IgD-negative memory B cell (primary cell): ENCODE measurements around the gene ASTN2. TPM values are rescaled to one million over a fixed set of nuclear protein-coding genes. Genes with fewer than 3 reads are reported as not detected.

Experiments
- H3K27ac Mint-ChIP-seq, 3 donors: one replicate each; pipeline ENCODE4 v1.8.0; 2020 to 2022; ENCODE audit warnings: mild to moderate bottlenecking in 3 of 3, mixed read lengths in 3 of 3, moderate library complexity in 1 of 3
- H3K27me3 Mint-ChIP-seq: one replicate; pipeline ENCODE4 v1.8.0; 2021; ENCODE audit warnings: mixed read lengths
- H3K36me3 Mint-ChIP-seq: one replicate; pipeline ENCODE4 v1.8.0; 2020; ENCODE audit warnings: mild to moderate bottlenecking, mixed read lengths
- H3K4me1 Mint-ChIP-seq, 3 donors: one replicate each; pipeline ENCODE4 v1.8.0; 2020 to 2022; ENCODE audit warnings: mixed read lengths in 3 of 3, mild to moderate bottlenecking in 1 of 3
- H3K4me3 Mint-ChIP-seq, 4 donors: one replicate each; pipeline ENCODE4 v1.8.0; 2020 to 2022; ENCODE audit warnings: mild to moderate bottlenecking in 4 of 4, mixed read lengths in 4 of 4, moderate library complexity in 3 of 4
- H3K9me3 Mint-ChIP-seq, 3 donors: one replicate each; pipeline ENCODE4 v1.8.0; 2020 to 2021; ENCODE audit warnings: mixed read lengths in 3 of 3, mild to moderate bottlenecking in 1 of 3
- polyA plus RNA-seq: library from polyadenylated mRNA; unstranded; fragments of 300-500 nt; fragmentation: Illumina TruSeq; gene quantifications from one replicate; pipeline ENCODE4 v1.2.3, GENCODE V29; 2021

ASTN2 gene, protein sequence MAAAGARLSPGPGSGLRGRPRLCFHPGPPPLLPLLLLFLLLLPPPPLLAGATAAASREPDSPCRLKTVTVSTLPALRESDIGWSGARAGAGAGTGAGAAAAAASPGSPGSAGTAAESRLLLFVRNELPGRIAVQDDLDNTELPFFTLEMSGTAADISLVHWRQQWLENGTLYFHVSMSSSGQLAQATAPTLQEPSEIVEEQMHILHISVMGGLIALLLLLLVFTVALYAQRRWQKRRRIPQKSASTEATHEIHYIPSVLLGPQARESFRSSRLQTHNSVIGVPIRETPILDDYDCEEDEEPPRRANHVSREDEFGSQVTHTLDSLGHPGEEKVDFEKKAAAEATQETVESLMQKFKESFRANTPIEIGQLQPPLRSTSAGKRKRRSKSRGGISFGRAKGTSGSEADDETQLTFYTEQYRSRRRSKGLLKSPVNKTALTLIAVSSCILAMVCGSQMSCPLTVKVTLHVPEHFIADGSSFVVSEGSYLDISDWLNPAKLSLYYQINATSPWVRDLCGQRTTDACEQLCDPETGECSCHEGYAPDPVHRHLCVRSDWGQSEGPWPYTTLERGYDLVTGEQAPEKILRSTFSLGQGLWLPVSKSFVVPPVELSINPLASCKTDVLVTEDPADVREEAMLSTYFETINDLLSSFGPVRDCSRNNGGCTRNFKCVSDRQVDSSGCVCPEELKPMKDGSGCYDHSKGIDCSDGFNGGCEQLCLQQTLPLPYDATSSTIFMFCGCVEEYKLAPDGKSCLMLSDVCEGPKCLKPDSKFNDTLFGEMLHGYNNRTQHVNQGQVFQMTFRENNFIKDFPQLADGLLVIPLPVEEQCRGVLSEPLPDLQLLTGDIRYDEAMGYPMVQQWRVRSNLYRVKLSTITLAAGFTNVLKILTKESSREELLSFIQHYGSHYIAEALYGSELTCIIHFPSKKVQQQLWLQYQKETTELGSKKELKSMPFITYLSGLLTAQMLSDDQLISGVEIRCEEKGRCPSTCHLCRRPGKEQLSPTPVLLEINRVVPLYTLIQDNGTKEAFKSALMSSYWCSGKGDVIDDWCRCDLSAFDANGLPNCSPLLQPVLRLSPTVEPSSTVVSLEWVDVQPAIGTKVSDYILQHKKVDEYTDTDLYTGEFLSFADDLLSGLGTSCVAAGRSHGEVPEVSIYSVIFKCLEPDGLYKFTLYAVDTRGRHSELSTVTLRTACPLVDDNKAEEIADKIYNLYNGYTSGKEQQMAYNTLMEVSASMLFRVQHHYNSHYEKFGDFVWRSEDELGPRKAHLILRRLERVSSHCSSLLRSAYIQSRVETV (N-terminal part only)
- polyA plus RNA-seq, result 2.7 TPM

GRCh38 chr9:117414906-117415331 is at the start of gene ASTN2:
Gene ASTN2, minus strand, starts transcription at chr9:117415057. Its CDS starts 119 bp downstream, at chr9:117414938.
- Mint-ChIP-seq H3K36me3 (no peaks in the 10 kb centered on the region), H3K27ac (no peak within 1 kb of the TSS), H3K4me1 (peaks cover 0 to 3% (median 2%) of the 10 kb centered on the region in 3 donors), H3K4me3 (peak within 1 kb of the TSS in 1 of 4 donors; percentile 81), H3K27me3 (peaks cover 21% of the 10 kb centered on the region), H3K9me3 (no peaks in the 10 kb centered on the region)

- Mint-ChIP-seq H3K4me1 (peaks cover 0 to 2% (median 0%) of the 10 kb centered on the region in 3 donors), H3K36me3 (no peaks in the 10 kb centered on the region), H3K27ac (no peak overlapping the region), H3K9me3 (peaks cover 0 to 3% (median 0%) of the 10 kb centered on the region in 3 donors), H3K27me3 (no peaks in the 10 kb centered on the region), H3K4me3 (peak overlapping the region in 1 of 4 donors; percentile 20)
Measured at GRCh38 chr9:117462861-117463260, 48.0 kb upstream of the ASTN2 start.

DNA sequence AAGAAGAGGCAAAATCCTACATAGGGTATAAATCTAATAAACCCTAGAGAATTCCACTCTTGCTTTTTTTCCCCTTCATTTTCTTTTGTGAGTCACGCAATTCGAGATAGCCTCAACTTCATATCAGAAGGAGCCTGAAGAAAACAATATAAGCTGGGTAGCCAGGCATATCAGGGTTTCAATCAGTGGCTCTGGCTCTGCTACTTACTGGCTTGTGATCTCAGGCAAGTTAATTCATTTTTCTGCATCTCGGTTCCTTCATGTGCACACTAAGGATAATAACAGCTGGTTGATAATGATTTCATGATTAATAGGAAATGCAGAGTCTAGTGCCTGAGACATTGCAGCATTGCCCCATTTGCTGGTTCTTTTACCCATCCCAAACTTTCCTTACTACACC is 46.5 kb upstream of the ASTN2 start:
- Mint-ChIP-seq H3K27ac (no peak overlapping the region), H3K27me3 (no peaks in the 10 kb centered on the region), H3K4me3 (no peak overlapping the region), H3K9me3 (peaks cover 0 to 3% (median 0%) of the 10 kb centered on the region in 3 donors), H3K36me3 (no peaks in the 10 kb centered on the region), H3K4me1 (peaks cover 0 to 2% (median 0%) of the 10 kb centered on the region in 3 donors)

GRCh38 chr9:117460743-117461142 is 45.9 kb upstream of the ASTN2 start:
- H3K4me3 Mint-ChIP-seq, result no peak overlapping the region
- no peak overlapping the region for H3K27ac Mint-ChIP-seq
- H3K27me3 Mint-ChIP-seq, result no peaks in the 10 kb centered on the region
- H3K9me3 Mint-ChIP-seq, result peaks cover 0 to 3% (median 2%) of the 10 kb centered on the region in 3 donors
- H3K36me3 Mint-ChIP-seq, result no peaks in the 10 kb centered on the region
- peaks cover 0 to 2% (median 0%) of the 10 kb centered on the region in 3 donors for H3K4me1 Mint-ChIP-seq

- Mint-ChIP-seq H3K9me3 (peaks cover 0 to 2% (median 0%) of the 10 kb centered on the region in 3 donors), H3K4me1 (peaks cover 0 to 2% (median 0%) of the 10 kb centered on the region in 3 donors), H3K27me3 (no peaks in the 10 kb centered on the region), H3K27ac (no peak overlapping the region), H3K4me3 (no peak overlapping the region), H3K36me3 (no peaks in the 10 kb centered on the region)
Measured at GRCh38 chr9:117459913-117460312, 45.1 kb upstream of the ASTN2 start.

DNA sequence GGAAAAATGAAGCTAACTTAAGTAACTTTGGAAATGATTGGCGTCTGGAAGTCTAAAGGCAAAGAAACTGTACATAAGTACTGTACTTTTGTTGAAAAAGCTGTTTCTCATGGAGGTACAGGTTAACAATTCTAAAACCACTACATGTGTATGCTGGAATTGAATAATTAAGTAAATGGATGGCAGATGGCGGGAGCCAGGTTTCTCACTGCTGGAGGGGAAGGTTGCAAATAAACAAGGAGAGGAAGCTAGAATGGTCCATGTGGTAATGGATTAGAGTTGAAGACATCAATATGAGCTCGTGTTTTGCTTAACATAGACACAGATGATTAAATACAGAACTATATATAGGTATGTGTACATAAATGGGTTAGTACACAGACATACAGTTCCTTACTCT is 43.2 kb upstream of the ASTN2 start:
- Mint-ChIP-seq H3K36me3 (no peaks in the 10 kb centered on the region), H3K4me1 (no peaks in the 10 kb centered on the region), H3K27me3 (peaks cover 2% of the 10 kb centered on the region), H3K4me3 (no peak overlapping the region), H3K27ac (no peak overlapping the region), H3K9me3 (peaks cover 0 to 2% (median 0%) of the 10 kb centered on the region in 3 donors)

- no peak overlapping the region for H3K4me3 Mint-ChIP-seq
- H3K9me3 Mint-ChIP-seq, result peaks cover 0 to 2% (median 0%) of the 10 kb centered on the region in 3 donors
- no peaks in the 10 kb centered on the region for H3K36me3 Mint-ChIP-seq
- peaks cover 4% of the 10 kb centered on the region for H3K27me3 Mint-ChIP-seq
- no peak overlapping the region for H3K27ac Mint-ChIP-seq
- H3K4me1 Mint-ChIP-seq, result no peaks in the 10 kb centered on the region
Measured at GRCh38 chr9:117454711-117455110, 39.9 kb upstream of the ASTN2 start.

- H3K36me3 Mint-ChIP-seq, result no peaks in the 10 kb centered on the region
- H3K27ac Mint-ChIP-seq, result no peak overlapping the region
- peaks cover 0 to 2% (median 0%) of the 10 kb centered on the region in 3 donors for H3K9me3 Mint-ChIP-seq
- peaks cover 4% of the 10 kb centered on the region for H3K27me3 Mint-ChIP-seq
- no peak overlapping the region for H3K4me3 Mint-ChIP-seq
- H3K4me1 Mint-ChIP-seq, result no peaks in the 10 kb centered on the region
Measured at GRCh38 chr9:117453737-117454136, 38.9 kb upstream of the ASTN2 start.

GRCh38 chr9:117451311-117451710 is 36.5 kb upstream of the ASTN2 start:
- Mint-ChIP-seq H3K9me3 (peaks cover 0 to 4% (median 3%) of the 10 kb centered on the region in 3 donors), H3K36me3 (no peaks in the 10 kb centered on the region), H3K27ac (no peak overlapping the region), H3K4me1 (no peaks in the 10 kb centered on the region), H3K4me3 (no peak overlapping the region), H3K27me3 (peaks cover 7% of the 10 kb centered on the region)

GRCh38 chr9:117448066-117448465 is 33.2 kb upstream of the ASTN2 start:
- H3K36me3 Mint-ChIP-seq, result no peaks in the 10 kb centered on the region
- no peak overlapping the region for H3K4me3 Mint-ChIP-seq
- no peak overlapping the region for H3K27ac Mint-ChIP-seq
- peaks cover 0 to 5% (median 3%) of the 10 kb centered on the region in 3 donors for H3K9me3 Mint-ChIP-seq
- no peaks in the 10 kb centered on the region for H3K4me1 Mint-ChIP-seq
- H3K27me3 Mint-ChIP-seq, result peaks cover 5% of the 10 kb centered on the region

- Mint-ChIP-seq H3K4me1 (no peaks in the 10 kb centered on the region), H3K27ac (no peak overlapping the region), H3K27me3 (peaks cover 8% of the 10 kb centered on the region), H3K9me3 (peaks cover 0 to 5% (median 3%) of the 10 kb centered on the region in 3 donors), H3K4me3 (no peak overlapping the region), H3K36me3 (no peaks in the 10 kb centered on the region)
Measured at GRCh38 chr9:117445631-117446030, 30.8 kb upstream of the ASTN2 start.

DNA sequence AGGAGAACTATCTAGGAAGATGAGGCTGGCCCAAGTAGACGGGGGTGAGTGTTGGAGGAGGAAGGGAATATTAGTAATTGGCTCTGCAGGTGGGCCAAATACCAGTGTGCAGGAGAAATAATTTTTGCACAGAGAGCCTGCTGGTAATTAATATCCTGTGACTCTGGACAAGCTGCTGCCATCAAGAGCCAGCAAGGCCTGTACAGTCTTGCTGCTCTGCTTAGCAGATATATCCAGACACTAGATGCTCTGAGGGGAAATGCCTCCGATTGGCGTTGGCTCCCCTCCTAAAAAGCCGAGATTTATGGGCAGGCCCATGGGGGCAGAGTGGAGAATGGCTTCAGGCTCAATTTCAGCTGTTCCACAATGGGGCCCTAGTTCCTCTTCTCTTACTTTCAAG is 29.6 kb upstream of the ASTN2 start:
- H3K9me3 Mint-ChIP-seq, result peaks cover 0 to 5% (median 3%) of the 10 kb centered on the region in 3 donors
- H3K27me3 Mint-ChIP-seq, result peaks cover 8% of the 10 kb centered on the region

GRCh38 chr9:117437283-117437682 is 22.4 kb upstream of the ASTN2 start:
- H3K36me3 Mint-ChIP-seq, result no peaks in the 10 kb centered on the region
- H3K9me3 Mint-ChIP-seq, result peaks cover 0 to 5% (median 0%) of the 10 kb centered on the region in 3 donors
- H3K27me3 Mint-ChIP-seq, result peaks cover 3% of the 10 kb centered on the region
- no peak overlapping the region for H3K27ac Mint-ChIP-seq
- H3K4me1 Mint-ChIP-seq, result no peaks in the 10 kb centered on the region
- H3K4me3 Mint-ChIP-seq, result no peak overlapping the region

More for the DNA sequence above, 29.6 kb upstream of the ASTN2 start:
- H3K36me3 Mint-ChIP-seq, result no peaks in the 10 kb centered on the region
- no peaks in the 10 kb centered on the region for H3K4me1 Mint-ChIP-seq
- no peak overlapping the region for H3K4me3 Mint-ChIP-seq
- H3K27ac Mint-ChIP-seq, result no peak overlapping the region

DNA sequence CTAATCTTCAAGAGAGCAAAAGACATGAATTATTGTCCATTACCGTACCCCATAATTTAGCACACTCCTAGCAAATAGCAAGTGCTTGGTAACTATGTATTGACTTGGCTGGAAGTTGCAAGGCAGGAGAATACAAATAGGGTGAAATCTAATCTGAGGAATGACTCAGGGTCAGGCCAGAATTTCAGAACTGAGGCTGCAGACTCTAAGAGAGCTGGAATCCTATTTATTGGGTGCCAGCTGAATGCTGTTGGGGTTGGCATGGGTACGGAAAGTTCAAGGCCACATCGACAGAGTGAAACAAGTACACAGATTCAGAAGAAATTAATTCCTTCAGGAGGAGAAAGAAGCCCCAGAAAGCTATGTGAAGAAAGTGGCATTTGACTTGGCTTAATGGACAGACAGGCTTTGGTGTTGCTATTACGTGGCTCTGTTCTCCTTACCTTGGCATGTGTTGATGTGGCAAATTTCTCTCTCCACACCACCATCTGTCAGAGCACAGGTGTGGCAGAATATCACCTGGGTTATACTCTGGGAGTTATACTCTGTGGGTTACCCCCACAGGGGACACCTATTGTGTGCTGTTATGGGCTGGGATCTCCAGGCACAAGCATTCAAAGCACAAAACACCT is 20.9 kb upstream of the ASTN2 start:
- H3K36me3 Mint-ChIP-seq, result no peaks in the 10 kb centered on the region
- H3K27ac Mint-ChIP-seq, result no peak overlapping the region
- no peaks in the 10 kb centered on the region for H3K4me1 Mint-ChIP-seq
- H3K4me3 Mint-ChIP-seq, result no peak overlapping the region
- H3K27me3 Mint-ChIP-seq, result peaks cover 2% of the 10 kb centered on the region
- peaks cover 0 to 5% (median 0%) of the 10 kb centered on the region in 3 donors for H3K9me3 Mint-ChIP-seq
